SU-DHL-6 (cell line): ENCODE data around the gene UBE2E2.

Source experiments
- H2AFZ ChIP-seq: fragments of 200-600 bp; sonication (generic); 2 replicates; pipeline ENCODE4 v1.6.1; 2014; ENCODE audit warnings: low read depth, mild to moderate bottlenecking, moderate library complexity, mixed read lengths, antibody characterized with exemption, low read length; ENCODE audit not compliant: severe bottlenecking
- H3F3A ChIP-seq: fragments of 200-600 bp; shearing (Covaris generic); 2 replicates; pipeline ENCODE4 v1.6.0; 2016; ENCODE audit warnings: antibody characterized with exemption, mild to moderate bottlenecking; ENCODE audit not compliant: insufficient read depth
- H3K27ac ChIP-seq: fragments of 200-600 bp; sonication (generic); 2 replicates; pipeline ENCODE4 v1.5.1; 2016; ENCODE audit warnings: low read depth, mild to moderate bottlenecking, low read length, moderate library complexity, mixed read lengths
- H3K27me3 ChIP-seq: fragments of 200-600 bp; sonication (generic), shearing (Covaris generic); 2 replicates; pipeline ENCODE4 v1.6.0; 2014; ENCODE audit warnings: mild to moderate bottlenecking, low read length
- H3K36me3 ChIP-seq: fragments of 200-600 bp; sonication (generic); 2 replicates; pipeline ENCODE4 v1.6.1; 2014; ENCODE audit warnings: mild to moderate bottlenecking, low read length, mixed read lengths
- H3K4me2 ChIP-seq: fragments of 300-600, 200-600 bp; shearing (Covaris generic), sonication (generic); 2 replicates; pipeline ENCODE4 v1.6.0; 2014; ENCODE audit warnings: low read length, low read depth, mild to moderate bottlenecking; ENCODE audit not compliant: poor library complexity, severe bottlenecking
- H3K4me3 ChIP-seq: fragments of 200-600 bp; sonication (generic); 2 replicates; pipeline ENCODE4 v1.5.1; 2014; ENCODE audit warnings: antibody characterized with exemption, low read length, mild to moderate bottlenecking, mixed read lengths; ENCODE audit not compliant: insufficient read depth, poor library complexity, severe bottlenecking
- H3K79me2 ChIP-seq: fragments of 200-600 bp; sonication (generic); 2 replicates; pipeline ENCODE4 v1.6.1; 2014; ENCODE audit warnings: mild to moderate bottlenecking, low read length, moderate library complexity; ENCODE audit not compliant: insufficient read depth
- H3K9ac ChIP-seq: fragments of 200-600 bp; sonication (generic); 2 replicates; pipeline ENCODE4 v1.7.0; 2014; ENCODE audit warnings: mild to moderate bottlenecking, low read length
- H3K9me2 ChIP-seq: fragments of 200-600 bp; sonication (generic); replicated peaks from 2 replicates; pipeline ENCODE4 v1.6.1; 2014; ENCODE audit warnings: low read length; ENCODE audit not compliant: insufficient read depth
- H3K9me3 ChIP-seq: fragments of 200-600 bp; sonication (generic); 2 replicates; pipeline ENCODE4 v1.6.1; 2014; ENCODE audit warnings: low read length, mixed read lengths; ENCODE audit not compliant: insufficient read depth
- H4K20me1 ChIP-seq: fragments of 200-600 bp; sonication (generic); 2 replicates; pipeline ENCODE4 v1.6.1; 2014; ENCODE audit warnings: low read depth, mild to moderate bottlenecking, antibody characterized with exemption, low read length, moderate library complexity, mixed read lengths
- EZH2phosphoT487 ChIP-seq: fragments of 200-600 bp; sonication (generic), shearing (Covaris generic); conservative IDR thresholded peaks from 2 replicates; pipeline ENCODE4 v1.6.1; 2018; ENCODE audit warnings: mild to moderate bottlenecking, antibody characterized with exemption, low read length, moderate library complexity, mixed read lengths
- TF ChIP-seq, protein P1 (sequence below): fragments of 200-600 bp; sonication (generic); IDR thresholded peaks from one replicate; pipeline ENCODE4 v1.5.1; 2017; ENCODE audit warnings: antibody characterized with exemption, mild to moderate bottlenecking, low read length, moderate library complexity; ENCODE audit not compliant: insufficient read depth, poor library complexity, severe bottlenecking

UBE2E2 gene

DNA sequence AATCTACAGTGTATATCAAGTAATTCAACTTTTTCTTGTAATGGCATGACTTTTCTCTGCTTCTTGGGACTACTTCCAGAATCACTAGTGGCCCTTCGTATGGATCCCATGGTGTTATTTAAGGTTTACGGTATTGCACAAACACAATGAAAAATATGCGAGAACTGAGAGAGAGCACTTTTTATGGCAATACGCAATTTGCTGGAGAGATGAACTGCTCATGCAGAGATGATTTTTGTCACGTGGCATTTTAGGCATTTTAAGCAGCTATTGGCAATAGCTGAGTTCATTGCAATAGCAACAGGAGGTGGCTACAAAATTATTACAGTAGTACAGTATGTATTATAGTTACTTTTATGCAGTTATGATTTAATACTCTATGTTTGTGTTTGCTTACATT lies 294.0 kb downstream of the UBE2E2 start:
- Histone ChIP-seq H4K20me1 (no peaks in the 10 kb centered on the region), H3K9ac (no peak overlapping the region), H3K9me3 (no peaks in the 10 kb centered on the region), H3K9me2 (no peaks in the 10 kb centered on the region), H3K79me2 (no peaks in the 10 kb centered on the region), H3K4me2 (no peak overlapping the region), H2AFZ (no peak overlapping the region), H3K27ac (no peak overlapping the region), H3K36me3 (no peaks in the 10 kb centered on the region), H3K4me3 (no peak overlapping the region), H3F3A (no peaks in the 10 kb centered on the region), H3K27me3 (no peaks in the 10 kb centered on the region)
- TF ChIP-seq EZH2phosphoT487, result no peak
- TF ChIP-seq, protein P1, sequence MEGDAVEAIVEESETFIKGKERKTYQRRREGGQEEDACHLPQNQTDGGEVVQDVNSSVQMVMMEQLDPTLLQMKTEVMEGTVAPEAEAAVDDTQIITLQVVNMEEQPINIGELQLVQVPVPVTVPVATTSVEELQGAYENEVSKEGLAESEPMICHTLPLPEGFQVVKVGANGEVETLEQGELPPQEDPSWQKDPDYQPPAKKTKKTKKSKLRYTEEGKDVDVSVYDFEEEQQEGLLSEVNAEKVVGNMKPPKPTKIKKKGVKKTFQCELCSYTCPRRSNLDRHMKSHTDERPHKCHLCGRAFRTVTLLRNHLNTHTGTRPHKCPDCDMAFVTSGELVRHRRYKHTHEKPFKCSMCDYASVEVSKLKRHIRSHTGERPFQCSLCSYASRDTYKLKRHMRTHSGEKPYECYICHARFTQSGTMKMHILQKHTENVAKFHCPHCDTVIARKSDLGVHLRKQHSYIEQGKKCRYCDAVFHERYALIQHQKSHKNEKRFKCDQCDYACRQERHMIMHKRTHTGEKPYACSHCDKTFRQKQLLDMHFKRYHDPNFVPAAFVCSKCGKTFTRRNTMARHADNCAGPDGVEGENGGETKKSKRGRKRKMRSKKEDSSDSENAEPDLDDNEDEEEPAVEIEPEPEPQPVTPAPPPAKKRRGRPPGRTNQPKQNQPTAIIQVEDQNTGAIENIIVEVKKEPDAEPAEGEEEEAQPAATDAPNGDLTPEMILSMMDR, result no peak

DNA sequence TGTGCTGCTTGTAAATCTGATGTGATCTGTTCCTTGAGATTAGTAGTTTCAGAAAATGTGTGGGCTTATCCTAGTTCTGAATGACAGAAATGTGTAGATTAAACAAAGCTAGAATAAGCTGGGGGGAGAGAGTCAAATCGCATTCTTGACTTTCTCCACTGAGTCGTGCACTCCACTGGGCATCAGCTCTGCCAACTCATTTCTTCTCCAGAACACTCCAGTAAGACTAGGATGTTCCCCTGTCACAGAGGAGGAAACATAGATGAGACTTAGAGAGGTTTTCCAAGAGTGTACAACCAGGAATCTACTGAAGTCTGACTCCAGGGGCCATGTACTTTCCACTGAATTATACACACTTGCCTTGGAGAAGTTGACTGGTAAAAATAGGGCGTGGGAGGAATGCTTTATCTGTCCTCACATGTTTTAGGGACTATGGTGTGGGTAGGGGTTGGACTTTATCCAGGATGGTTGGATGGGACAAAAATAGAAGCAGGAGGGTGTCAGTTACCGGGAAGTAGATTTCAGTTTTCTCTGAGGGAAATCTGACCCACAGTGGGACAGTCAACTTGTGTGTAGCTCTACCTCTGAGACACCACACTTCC lies 298.2 kb downstream of the UBE2E2 start:
- no peaks in the 10 kb centered on the region for H3K27me3 ChIP-seq
- H3K4me2 ChIP-seq, result no peak overlapping the region
- no peak overlapping the region for H3K9ac ChIP-seq
- no peaks in the 10 kb centered on the region for H3K9me2 ChIP-seq
- no peaks in the 10 kb centered on the region for H3K79me2 ChIP-seq
- no peaks in the 10 kb centered on the region for H3K36me3 ChIP-seq
- no peak overlapping the region for H3K27ac ChIP-seq
- H3K4me3 ChIP-seq, result no peak overlapping the region
- H4K20me1 ChIP-seq, result no peaks in the 10 kb centered on the region
- no peak overlapping the region for H2AFZ ChIP-seq
- H3F3A ChIP-seq, result no peaks in the 10 kb centered on the region
- TF ChIP-seq EZH2phosphoT487, result no peak
- TF ChIP-seq, protein P1, result no peak
- H3K9me3 ChIP-seq, result no peaks in the 10 kb centered on the region

DNA sequence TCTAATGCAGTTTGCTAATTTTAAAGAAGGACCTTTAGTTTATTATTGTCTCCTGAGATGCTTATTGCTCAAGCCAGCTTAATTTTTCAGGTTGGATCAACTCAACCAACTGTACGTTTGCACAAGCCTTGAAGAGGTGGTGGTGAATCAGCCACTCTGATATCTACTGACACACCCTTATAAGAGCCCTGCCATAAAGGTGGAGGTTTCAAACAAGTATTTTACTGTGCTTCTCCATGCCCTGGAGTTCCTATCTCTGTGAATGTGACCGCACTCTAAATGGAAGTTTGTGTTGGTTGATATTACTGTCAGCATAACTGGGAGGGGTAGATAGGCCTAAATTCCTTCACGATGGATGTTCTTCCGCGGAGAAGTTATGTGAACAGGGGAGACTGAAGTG lies 305.3 kb downstream of the UBE2E2 start:
- H3K36me3 ChIP-seq, result no peaks in the 10 kb centered on the region
- no peak overlapping the region for H3K4me3 ChIP-seq
- TF ChIP-seq EZH2phosphoT487, result no peak
- TF ChIP-seq, protein P1, result no peak
- H3K4me2 ChIP-seq, result no peak overlapping the region
- no peaks in the 10 kb centered on the region for H3K79me2 ChIP-seq
- H3K9me3 ChIP-seq, result no peaks in the 10 kb centered on the region
- H2AFZ ChIP-seq, result no peak overlapping the region
- H4K20me1 ChIP-seq, result no peaks in the 10 kb centered on the region
- no peaks in the 10 kb centered on the region for H3K9me2 ChIP-seq
- no peaks in the 10 kb centered on the region for H3K27me3 ChIP-seq
- no peak overlapping the region for H3K27ac ChIP-seq
- H3K9ac ChIP-seq, result no peak overlapping the region
- no peaks in the 10 kb centered on the region for H3F3A ChIP-seq
